Smooth muscle cell of the coronary artery (primary cell): ENCODE data around the gene TIMM10. TPM values are rescaled to one million over a fixed set of nuclear protein-coding genes. Genes with fewer than 3 reads are reported as not detected.

ENCODE experiments used
- total RNA-seq: library from RNA; depleted of rRNA; stranded (reverse); fragments of >200 nt; gene quantifications from 2 replicates; pipeline ENCODE4 v1.2.3, GENCODE V29; 2014; ENCODE audit warnings: low replicate concordance

TIMM10 gene
- total RNA-seq: 50.1 and 70.0 TPM in 2 replicates

GRCh38 chr11:57530596-57531507 lies at the start of gene TIMM10:
Gene TIMM10 (minus strand): TSS chr11:57530754. CDS start chr11:57530189, 565 bp downstream.

GRCh38 chr11:57567515-57568329 lies 37.2 kb upstream of the TIMM10 start, which contains the start of gene UBE2L6:
Gene UBE2L6 (minus strand): TSS chr11:57567672. CDS start chr11:57567611, 61 bp downstream.

GRCh38 chr11:57536947-57537619 lies 6.5 kb upstream of the TIMM10 start, which contains the start of gene SMTNL1:
Gene SMTNL1 (plus strand): TSS chr11:57537595. CDS start chr11:57542643, 5,048 bp downstream.

GRCh38 chr11:57515332-57516060 lies 15.1 kb downstream of the TIMM10 start, which contains the start of gene SLC43A1:
Gene SLC43A1 (minus strand): TSS chr11:57515702. CDS start chr11:57514111, 1,591 bp downstream.

Other genes with a start within 250 kb of the TIMM10 start
- gene TNKS1BP1, start 205.8 kb downstream of the TIMM10 start, total RNA-seq: 56.7 and 89.3 TPM in 2 replicates
- gene SSRP1, start 194.9 kb downstream of the TIMM10 start, total RNA-seq: 48.1 and 71.0 TPM in 2 replicates
- not detected in 2 replicates for gene P2RX3, start 192.4 kb downstream of the TIMM10 start, total RNA-seq
- not detected in 2 replicates for gene PRG3, start 149.6 kb downstream of the TIMM10 start, total RNA-seq
- 0.08 and 0.23 TPM in 2 replicates for gene PRG2, start 140.1 kb downstream of the TIMM10 start, total RNA-seq
- 2.9 and 53.8 TPM in 2 replicates for gene SLC43A3, start 103.6 kb downstream of the TIMM10 start, total RNA-seq
- gene RTN4RL2, start 70.2 kb downstream of the TIMM10 start, total RNA-seq: 0.12 TPM in 1 of 2 replicates, not detected in the other
- gene SLC43A1, start 15.1 kb downstream of the TIMM10 start, total RNA-seq: 8.5 and 39.0 TPM in 2 replicates
- not detected in 2 replicates for gene SMTNL1, start 6.8 kb upstream of the TIMM10 start, total RNA-seq
- gene UBE2L6, start 36.9 kb upstream of the TIMM10 start, total RNA-seq: 37.1 and 111 TPM in 2 replicates
- gene SERPING1, start 66.9 kb upstream of the TIMM10 start, total RNA-seq: 1.4 and 8.2 TPM in 2 replicates
- 0.60 and 2.8 TPM in 2 replicates for gene YPEL4, start 119.2 kb upstream of the TIMM10 start, total RNA-seq
- 15.3 and 15.6 TPM in 2 replicates for gene CLP1, start 127.0 kb upstream of the TIMM10 start, total RNA-seq
- gene ZDHHC5, start 137.4 kb upstream of the TIMM10 start, total RNA-seq: 23.9 and 24.3 TPM in 2 replicates
- 7.1 and 13.8 TPM in 2 replicates for gene MED19, start 181.5 kb upstream of the TIMM10 start, total RNA-seq
- gene TMX2, start 181.8 kb upstream of the TIMM10 start, total RNA-seq: 50.0 and 59.8 TPM in 2 replicates
- 34.6 and 86.4 TPM in 2 replicates for gene SELENOH, start 210.7 kb upstream of the TIMM10 start, total RNA-seq
- not detected in 2 replicates for gene BTBD18, start 221.1 kb upstream of the TIMM10 start, total RNA-seq
- 93.8 and 107 TPM in 2 replicates for gene CTNND1, start 231.0 kb upstream of the TIMM10 start, total RNA-seq